Thoracic aorta (tissue), 2 donors: ENCODE results near the gene PRRT3. TPM values are rescaled to one million over a fixed set of nuclear protein-coding genes. Genes with fewer than 3 reads are reported as not detected.

Source experiments
- ATAC-seq: fragments of 150-250 bp; one replicate; pipeline ENCODE4 v1.8.0; 2017; ENCODE audit warnings: low read depth; ENCODE audit not compliant: insufficient number of reproducible peaks, low FRiP score
- DNase-seq: peaks from one replicate; pipeline ENCODE4 v3.0.0-alpha.2; 2020; ENCODE audit warnings: low spot score
- H3K27ac ChIP-seq, 2 donors: fragments of 200-600 bp; sonication (generic); 1 replicate in 1 of 2; 2 replicates in 1 of 2; pipeline ENCODE4 v1.5.1; 2016; ENCODE audit warnings: mild to moderate bottlenecking in 2 of 2, moderate library complexity in 2 of 2
- H3K27me3 ChIP-seq: fragments of 200-600 bp; sonication (generic); replicated peaks from 2 replicates; pipeline ENCODE4 v1.6.0; 2016; ENCODE audit warnings: mild to moderate bottlenecking; ENCODE audit not compliant: insufficient read depth
- H3K36me3 ChIP-seq: fragments of 200-600 bp; sonication (generic); one replicate; pipeline ENCODE4 v1.5.1; 2016
- H3K4me1 ChIP-seq, 2 donors: fragments of 200-600 bp; sonication (generic); 1 replicate in 1 of 2; 2 replicates in 1 of 2; pipeline versions ENCODE4 v1.5.1 to v1.6.0; 2016; ENCODE audit warnings: low read depth in 2 of 2, mild to moderate bottlenecking in 1 of 2; ENCODE audit not compliant: control insufficient read depth in 1 of 2
- H3K4me3 ChIP-seq: fragments of 200-600 bp; sonication (generic); 2 replicates; pipeline ENCODE4 v1.5.1; 2016; ENCODE audit warnings: mild to moderate bottlenecking
- H3K9me3 ChIP-seq: fragments of 200-600 bp; sonication (generic); 2 replicates; pipeline ENCODE4 v1.5.1; 2016
- total RNA-seq, 2 donors: library from RNA; depleted of rRNA; stranded (reverse); fragments of >200 nt; gene quantifications; one replicate each; pipeline versions ENCODE4 v1.1.0 to v1.2.3, GENCODE V29; 2016
- TF ChIP-seq, protein P1 (sequence below): fragments of 200-600 bp; sonication (generic); IDR thresholded peaks from one replicate; pipeline ENCODE4 v1.5.1; 2019; ENCODE audit warnings: antibody characterized with exemption

The PRRT3 gene
- total RNA-seq, 2 donors from 2014 or later: 3.3 to 5.8 TPM

DNA sequence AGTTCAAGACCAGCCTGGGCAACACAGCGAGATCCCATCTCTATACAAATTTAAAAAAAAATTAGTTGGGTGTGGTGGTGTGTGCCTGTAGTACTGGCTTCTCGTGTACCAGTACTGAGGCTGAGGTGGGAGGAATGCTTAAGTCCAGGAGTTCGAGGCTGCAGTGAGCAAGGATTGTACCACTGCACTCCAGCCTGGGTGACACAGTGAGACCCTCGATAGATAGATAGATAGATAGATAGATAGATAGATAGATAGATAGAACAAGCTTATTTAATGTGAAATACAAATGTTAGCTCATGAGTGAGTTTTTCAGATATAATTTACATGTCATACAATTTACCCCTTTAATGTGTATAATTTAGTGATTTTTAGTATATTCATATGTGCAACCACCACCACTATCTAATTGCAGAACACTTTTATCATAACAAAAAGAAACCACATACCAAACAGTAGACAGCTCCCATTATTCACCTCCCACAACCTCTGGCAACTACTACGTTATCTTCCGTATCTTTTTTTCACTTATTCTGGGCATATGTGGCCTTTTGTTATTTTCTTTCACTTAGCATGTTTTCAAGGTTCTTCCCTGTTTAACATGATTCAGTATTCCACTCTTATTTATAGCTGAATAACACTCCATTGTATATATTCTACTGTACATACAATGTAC lies 13.1 kb upstream of the PRRT3 start:
- H3K27ac ChIP-seq: no peak overlapping the region
- DNase-seq (no peak), ATAC-seq (no peak)
- no peaks in the 10 kb centered on the region for H3K9me3 ChIP-seq
- H3K4me3 ChIP-seq: no peak overlapping the region
- TF ChIP-seq, protein P1, sequence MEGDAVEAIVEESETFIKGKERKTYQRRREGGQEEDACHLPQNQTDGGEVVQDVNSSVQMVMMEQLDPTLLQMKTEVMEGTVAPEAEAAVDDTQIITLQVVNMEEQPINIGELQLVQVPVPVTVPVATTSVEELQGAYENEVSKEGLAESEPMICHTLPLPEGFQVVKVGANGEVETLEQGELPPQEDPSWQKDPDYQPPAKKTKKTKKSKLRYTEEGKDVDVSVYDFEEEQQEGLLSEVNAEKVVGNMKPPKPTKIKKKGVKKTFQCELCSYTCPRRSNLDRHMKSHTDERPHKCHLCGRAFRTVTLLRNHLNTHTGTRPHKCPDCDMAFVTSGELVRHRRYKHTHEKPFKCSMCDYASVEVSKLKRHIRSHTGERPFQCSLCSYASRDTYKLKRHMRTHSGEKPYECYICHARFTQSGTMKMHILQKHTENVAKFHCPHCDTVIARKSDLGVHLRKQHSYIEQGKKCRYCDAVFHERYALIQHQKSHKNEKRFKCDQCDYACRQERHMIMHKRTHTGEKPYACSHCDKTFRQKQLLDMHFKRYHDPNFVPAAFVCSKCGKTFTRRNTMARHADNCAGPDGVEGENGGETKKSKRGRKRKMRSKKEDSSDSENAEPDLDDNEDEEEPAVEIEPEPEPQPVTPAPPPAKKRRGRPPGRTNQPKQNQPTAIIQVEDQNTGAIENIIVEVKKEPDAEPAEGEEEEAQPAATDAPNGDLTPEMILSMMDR: no peak
- H3K36me3 ChIP-seq: peaks cover 31% of the 10 kb centered on the region
- H3K4me1 ChIP-seq: no peaks in the 10 kb centered on the region
- no peaks in the 10 kb centered on the region for H3K27me3 ChIP-seq

DNA sequence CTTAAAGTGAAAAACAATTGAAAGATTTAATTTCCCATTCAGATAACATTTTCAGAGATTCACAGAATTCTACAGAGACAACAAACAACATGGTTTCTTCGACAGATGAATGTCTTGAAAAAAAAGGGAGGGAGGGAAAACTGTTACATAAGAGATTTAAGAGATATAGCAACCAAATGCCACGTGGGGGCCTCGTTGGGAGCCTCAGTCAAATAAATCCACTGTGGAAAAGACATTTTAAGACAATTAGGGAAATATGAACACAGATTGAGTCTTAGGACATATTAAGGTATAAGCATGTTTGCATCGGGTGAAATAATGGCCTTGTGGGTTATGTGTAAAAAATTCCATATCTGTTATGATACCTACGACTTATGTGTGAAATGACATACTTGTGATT lies 5.0 kb upstream of the PRRT3 start:
- ATAC-seq (no peak), DNase-seq (no peak)
- Histone ChIP-seq H3K9me3 (no peaks in the 10 kb centered on the region), H3K27ac (no peak overlapping the region), H3K4me1 (peaks cover 0 to 3% of the 10 kb centered on the region in 2 donors), H3K36me3 (peaks cover 4% of the 10 kb centered on the region), H3K27me3 (no peaks in the 10 kb centered on the region), H3K4me3 (no peak overlapping the region)
- TF ChIP-seq, protein P1: no peak

DNA sequence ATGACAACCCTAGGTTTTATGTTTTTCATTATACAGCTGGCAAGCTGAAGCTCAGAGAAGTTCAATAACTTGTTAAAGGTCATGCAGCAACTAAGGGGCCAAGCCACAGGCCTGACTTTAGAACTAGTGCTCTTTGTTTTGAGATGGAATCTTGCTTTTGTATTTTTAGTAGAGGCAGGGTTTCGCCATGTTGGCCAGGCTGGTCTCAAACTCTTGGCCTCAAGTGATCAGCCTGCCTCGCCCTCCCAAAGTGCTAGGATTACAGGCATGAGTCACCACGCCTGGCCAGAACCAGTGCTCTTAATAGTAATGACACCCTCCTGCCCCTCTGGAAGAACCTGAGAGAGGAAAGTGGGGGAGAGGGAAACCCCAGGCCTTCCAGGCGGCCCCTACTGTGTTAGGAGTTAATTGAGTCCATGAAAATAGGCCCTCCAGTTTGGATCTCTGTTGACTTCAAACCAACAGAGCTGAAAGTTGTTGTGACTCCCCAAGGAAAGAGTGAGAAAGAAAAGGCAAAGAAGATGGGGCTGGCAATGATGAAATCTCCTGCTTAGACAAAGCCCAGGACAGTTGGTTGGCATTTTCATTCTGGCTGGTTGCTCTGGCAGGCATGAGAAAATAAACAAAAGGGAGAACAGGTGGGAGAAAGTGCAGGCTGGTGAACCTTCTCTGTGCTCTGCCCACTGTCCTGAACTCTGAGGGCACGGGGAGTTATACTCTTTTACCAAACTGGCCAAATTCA lies 3.6 kb upstream of the PRRT3 start:
- Histone ChIP-seq H3K27me3 (no peaks in the 10 kb centered on the region), H3K9me3 (no peaks in the 10 kb centered on the region), H3K36me3 (no peaks in the 10 kb centered on the region), H3K4me3 (no peak overlapping the region), H3K27ac (no peak overlapping the region), H3K4me1 (peaks cover 4 to 16% of the 10 kb centered on the region in 2 donors)
- TF ChIP-seq, protein P1: no peak
- no peak for ATAC-seq
- DNase-seq: no peak

DNA sequence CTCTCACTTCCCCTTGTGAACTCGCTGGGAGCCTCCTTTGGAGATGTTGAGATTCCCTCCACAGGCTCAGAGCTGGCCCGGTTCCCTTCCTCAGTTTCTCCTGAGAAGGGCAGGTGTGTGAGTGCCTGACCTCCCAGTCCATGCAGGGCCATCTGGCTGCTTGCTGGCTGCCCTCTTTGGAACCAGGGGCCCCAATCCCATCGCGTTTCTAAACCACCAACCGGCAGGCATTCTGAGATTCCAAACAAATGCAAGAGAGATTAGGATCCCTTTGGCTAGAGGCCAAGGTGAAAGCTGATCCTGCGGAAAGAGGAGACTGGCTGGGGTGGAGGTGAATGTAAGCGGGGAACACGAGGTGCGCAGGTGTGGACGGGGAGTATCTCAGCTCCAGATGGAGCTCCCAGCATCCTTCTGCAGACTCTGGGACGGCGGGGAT lies 2.9 kb upstream of the PRRT3 start:
- no peak for DNase-seq
- no peaks in the 10 kb centered on the region for H3K27me3 ChIP-seq
- H3K27ac ChIP-seq: no peak overlapping the region
- no peak overlapping the region for H3K4me3 ChIP-seq
- H3K4me1 ChIP-seq: peaks cover 4 to 16% of the 10 kb centered on the region in 2 donors
- TF ChIP-seq, protein P1: no peak
- H3K9me3 ChIP-seq: no peaks in the 10 kb centered on the region
- no peak for ATAC-seq
- no peaks in the 10 kb centered on the region for H3K36me3 ChIP-seq

DNA sequence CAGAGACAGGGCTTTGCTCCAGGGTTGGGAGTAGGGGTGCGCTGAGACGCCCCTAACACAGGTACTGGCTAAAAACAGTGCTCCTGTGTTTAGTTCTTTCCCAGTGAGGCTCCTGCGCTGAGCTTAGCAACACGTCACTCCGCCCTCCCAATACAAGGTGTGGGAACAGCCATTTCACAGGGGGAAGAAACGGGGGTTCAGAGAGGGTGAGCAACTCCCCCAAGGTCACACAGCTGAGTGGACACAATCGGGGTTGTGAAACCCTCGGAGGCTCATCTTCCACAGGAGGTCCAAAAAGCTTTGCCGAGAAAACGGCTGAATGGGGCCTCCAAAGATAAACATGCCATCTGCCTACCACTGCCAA lies 628 bp downstream of the PRRT3 start:
- no peak for DNase-seq
- Histone ChIP-seq H3K27me3 (no peaks in the 10 kb centered on the region), H3K4me1 (peaks cover 9 to 25% of the 10 kb centered on the region in 2 donors), H3K9me3 (no peaks in the 10 kb centered on the region), H3K4me3 (peak overlapping the region; percentile 80), H3K27ac (no peak overlapping the region), H3K36me3 (peaks cover 3% of the 10 kb centered on the region)
- no peak for ATAC-seq
- TF ChIP-seq, protein P1: no peak
